Measurements from ENCODE around the gene KCNK4.

DNA sequence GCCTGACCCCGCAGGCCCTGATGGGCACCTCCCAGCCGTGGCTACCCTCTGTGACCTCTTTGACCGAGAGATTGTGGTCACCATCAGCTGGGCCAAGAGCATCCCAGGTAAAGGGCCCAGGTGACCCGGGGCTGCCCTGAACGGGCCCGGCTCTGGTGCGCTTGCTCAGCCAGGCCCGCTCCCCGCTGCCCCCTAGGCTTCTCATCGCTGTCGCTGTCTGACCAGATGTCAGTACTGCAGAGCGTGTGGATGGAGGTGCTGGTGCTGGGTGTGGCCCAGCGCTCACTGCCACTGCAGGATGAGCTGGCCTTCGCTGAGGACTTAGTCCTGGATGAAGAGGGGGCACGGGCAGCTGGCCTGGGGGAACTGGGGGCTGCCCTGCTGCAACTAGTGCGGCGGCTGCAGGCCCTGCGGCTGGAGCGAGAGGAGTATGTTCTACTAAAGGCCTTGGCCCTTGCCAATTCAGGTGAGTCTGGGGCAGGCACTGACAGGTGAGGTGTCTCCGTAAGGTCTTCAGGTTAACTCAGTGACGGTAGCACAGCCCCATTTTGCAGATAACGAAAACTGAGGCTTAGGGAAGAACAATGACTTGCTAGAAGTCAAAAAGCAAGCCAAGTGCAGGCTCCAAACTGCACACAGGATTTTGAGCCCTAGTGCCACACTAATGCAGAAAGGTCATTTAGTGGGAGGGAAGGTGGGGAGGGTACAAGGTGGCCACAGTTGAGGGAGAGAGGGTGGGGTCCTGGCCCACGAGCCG, 23.9 kb downstream of the KCNK4 start:
- TF ChIP-seq EP300 (IDR thresholded peaks at IDR 0.05; ENCODE audit: low read depth) (no peak), POLR2A (IDR thresholded peaks at IDR 0.05) (no peak)
- TF ChIP-seq, protein P1, sequence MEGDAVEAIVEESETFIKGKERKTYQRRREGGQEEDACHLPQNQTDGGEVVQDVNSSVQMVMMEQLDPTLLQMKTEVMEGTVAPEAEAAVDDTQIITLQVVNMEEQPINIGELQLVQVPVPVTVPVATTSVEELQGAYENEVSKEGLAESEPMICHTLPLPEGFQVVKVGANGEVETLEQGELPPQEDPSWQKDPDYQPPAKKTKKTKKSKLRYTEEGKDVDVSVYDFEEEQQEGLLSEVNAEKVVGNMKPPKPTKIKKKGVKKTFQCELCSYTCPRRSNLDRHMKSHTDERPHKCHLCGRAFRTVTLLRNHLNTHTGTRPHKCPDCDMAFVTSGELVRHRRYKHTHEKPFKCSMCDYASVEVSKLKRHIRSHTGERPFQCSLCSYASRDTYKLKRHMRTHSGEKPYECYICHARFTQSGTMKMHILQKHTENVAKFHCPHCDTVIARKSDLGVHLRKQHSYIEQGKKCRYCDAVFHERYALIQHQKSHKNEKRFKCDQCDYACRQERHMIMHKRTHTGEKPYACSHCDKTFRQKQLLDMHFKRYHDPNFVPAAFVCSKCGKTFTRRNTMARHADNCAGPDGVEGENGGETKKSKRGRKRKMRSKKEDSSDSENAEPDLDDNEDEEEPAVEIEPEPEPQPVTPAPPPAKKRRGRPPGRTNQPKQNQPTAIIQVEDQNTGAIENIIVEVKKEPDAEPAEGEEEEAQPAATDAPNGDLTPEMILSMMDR (IDR thresholded peaks at IDR 0.05) = no peak

Measured in transverse colon (tissue), 3 donors.